Stimulated activated CD4-positive, alpha-beta T cell treated with anti-CD3 and anti-CD28 coated beads, TNF-alpha, amount 100 ng/mL, for 1 hour (primary cell): Measurements from ENCODE around the gene RFX2.

ENCODE experiments used
- DNase-seq, 3 donors: peaks; one replicate each; pipeline ENCODE4 v3.0.0-alpha.2; 2020; ENCODE audit warnings: low read depth in 3 of 3, low spot score in 1 of 3

Gene RFX2

DNA sequence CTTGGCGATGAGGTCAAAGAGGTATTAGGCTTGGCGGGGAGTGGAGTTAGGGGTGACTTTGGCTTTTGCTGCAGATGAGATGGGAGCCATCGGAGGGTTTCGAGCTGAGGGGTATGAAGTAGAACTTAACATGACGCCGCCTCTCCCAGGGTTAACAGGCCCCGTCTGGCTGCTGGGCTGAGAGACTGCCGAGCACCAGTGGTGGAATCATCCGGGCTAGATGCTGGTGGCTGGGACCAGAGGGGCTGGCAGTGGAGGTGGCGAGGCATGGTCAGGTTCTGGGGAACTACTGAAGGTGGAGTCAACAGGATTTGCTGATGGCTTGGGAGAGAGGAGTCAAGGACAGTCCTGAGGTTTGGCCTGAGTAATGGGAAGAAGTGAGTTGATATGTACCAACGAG lies 4.9 kb downstream of the RFX2 start:
- DNase-seq: no peak

DNA sequence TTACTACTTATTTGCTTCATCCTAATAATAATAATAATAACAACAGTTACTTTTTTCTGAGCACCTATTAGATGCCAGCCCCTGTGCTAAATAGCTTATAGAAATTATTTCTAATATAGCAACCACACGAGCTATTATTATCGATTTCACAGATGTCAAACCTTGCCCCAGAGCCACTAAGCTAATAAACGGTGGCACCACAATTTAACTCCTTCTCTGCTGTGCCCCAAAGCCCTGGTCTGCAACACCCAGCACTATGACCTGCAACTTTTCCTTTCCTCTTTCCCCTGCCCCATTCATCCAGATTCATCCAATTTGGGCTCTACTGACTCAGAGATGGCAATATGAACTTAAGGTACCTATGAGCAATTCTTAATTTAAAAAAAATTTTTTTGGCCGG lies 6.4 kb downstream of the RFX2 start:
- DNase-seq: no peak

DNA sequence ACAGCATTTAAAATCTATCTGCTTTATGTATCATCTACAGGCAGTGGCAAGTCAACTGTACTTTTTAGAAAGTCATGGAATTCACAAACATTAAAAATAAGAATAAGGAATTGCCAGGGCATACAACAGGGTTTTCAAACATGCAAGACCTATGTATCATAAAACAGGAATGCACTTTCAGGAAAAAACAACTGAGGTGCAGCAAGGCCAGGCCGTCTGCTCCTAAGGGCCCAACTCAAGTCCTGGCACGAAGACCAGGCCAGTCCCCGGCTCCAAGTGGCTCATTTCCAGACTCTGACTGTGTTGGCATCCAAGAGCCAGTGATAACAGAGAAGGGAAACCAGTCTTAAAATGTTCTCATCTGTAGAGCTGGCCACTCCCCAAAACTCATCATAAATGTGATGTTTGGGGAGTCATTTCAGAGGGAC lies 7.1 kb downstream of the RFX2 start:
- no peak for DNase-seq

DNA sequence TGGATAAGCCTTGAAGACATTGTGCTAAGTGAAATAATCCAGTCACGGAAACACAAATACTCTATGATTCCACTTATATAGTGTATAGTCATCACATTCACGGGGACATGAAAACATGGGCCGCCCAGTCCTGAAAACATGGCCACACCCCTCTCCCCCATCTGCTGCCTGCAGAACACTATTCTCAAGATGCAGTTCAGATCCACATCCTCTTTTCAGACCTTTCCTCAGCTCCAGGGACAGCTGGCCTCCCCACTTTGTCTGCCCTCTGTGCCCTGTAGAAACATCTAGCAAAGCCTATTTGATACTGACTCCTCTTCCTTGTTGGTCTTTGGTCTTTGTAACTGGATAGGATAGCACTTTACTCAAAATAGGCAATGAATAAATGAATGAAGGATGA lies 8.3 kb downstream of the RFX2 start:
- DNase-seq: no peak

DNA sequence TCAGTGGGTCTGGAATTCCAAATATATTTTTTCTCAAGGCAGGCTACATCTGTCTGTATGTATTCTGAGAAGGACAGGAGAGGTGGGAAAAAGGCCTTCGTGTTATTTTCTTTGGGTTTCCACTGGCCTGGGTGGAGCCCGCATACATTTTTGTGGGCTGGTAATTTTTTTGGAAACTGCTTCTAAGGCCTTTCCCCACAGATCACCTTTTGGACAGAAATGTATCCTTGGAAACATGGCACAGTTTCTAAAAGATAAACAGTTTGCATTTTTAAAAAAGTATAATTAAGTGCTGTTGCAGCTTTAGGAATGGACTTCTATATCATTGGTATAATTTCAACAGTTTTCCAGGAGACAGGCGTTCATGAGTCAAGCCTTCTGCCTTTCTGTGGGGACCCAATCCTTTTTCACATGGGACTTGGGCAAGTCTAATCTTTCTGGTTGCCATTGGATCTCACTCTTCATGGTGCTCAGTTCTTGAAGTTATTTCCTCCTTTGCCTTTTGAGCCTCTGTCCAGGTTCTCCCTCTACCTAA lies 8.9 kb downstream of the RFX2 start:
- no peak for DNase-seq

DNA sequence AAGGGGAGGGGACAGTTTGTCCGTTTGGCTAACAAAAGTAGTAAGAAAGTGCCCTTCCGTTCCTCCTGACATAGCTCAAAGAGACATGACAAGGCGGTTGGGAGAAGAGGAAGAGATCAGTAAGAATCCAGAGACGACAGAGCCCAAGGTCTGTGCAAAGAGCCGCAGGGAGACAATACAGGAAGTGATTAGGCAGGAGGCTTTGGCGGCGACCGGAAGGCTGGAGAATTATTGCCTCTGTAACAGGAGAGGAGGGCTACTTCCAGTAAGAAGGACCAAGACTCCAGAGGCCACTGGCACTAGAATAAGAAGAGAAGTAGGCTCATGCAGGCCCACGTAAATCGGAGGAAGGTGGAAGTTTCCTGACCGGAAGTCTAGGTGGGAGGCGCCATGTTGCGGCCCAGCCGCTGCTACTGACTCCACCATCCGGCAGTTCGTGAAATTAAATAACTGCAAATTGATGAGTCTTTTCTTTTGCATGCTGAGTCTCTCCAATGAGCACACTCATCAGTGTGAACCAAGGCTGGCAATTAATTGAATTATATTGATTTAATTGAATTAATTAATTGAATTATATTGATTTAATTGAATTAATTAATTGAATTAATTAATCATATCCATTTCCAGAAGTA lies 9.9 kb downstream of the RFX2 start:
- DNase-seq: peak in 1 of 3 donors; percentile 13

DNA sequence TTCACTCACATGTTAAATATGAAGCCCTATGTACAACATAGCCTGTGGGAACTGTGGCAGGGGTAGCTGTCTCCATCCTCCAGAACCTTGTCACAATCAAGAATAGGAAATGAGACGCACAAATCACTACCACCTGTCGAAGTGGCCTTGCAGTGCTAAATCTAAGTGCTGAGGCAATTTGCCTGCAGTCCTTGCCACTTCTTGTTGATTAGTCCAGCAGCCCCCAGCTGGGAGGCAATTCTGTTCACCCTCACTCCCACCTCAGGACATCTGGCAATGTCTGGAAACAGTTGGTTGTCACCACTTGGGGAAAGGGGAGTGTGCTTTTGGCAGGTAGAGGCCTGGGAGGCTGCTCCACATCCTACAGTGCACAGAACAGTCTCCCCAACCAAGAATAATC lies 10.7 kb downstream of the RFX2 start:
- DNase-seq: no peak

DNA sequence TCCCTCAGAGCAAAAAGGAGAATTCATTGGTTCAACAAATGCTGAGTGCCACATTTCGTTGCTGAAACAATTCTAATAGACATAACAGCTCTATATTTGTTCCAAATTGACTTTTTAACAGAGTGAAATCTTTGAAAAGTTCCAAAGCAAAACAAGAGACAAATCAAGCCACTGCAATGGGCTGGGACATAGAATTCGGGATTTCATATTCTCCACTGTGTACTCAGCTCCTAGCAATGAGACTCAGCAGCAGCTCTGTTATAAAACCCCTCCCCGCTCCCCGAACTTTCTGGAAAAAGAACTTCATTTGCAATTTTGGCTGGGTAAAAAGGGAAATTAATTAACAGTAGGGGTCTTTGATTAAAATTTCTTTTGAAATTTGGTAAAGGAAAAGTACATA lies 11.3 kb downstream of the RFX2 start:
- no peak for DNase-seq

DNA sequence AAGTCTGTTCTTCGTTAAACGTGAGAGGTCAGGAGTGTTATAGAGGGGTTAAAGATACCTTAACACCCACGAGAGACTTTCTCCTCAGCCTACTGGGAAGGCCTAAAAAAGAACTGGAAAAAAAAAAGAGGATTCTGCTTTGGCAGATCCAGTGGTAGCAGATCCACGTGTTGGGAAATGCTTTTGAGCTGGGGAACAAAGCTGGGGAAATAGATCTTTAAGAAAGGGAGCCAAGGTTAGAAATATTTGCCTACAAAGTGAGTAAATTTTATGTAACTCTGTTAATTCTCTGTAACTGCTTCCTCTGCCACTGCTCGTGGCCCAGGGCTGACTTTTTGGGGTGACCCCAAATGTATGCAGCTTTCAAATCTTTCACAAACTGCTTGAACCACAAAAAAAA lies 11.7 kb downstream of the RFX2 start:
- DNase-seq: no peak

DNA sequence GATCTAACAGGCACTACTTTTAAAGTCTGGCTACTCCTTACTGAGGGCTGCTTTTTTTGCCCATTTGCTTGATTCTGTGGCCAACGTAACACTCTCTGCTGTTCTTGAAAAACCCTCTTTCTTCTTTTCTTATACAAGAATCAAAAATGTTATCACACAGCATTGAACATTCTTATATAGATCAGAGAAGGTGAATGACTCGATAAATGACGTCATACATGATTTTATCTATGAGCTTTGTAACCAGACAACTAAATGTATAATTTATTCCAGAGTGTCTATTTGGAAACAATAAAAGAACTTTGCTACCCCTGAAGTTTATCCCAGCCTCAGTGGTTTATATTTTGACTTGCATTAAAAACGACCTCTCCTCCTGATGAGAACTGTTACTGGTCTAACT lies 12.4 kb downstream of the RFX2 start:
- DNase-seq: no peak

DNA sequence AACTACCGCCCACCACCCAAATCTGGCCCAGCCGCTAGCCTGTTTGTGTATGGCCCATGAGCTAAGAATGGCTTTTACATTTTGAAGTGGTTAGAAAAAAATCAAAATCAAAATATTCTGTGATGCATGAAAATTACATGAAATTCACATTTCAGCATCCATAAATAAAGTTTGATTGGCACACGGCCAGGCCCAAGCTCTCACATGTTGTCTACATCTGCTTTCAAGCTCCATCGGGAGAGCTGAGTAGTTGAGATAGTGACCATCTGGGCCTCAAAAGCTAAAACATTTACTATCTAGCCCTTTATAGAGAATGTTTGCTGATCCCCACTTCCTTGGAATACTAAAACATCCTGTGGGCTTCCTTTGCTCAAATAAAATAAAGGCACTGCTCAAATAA lies 14.5 kb downstream of the RFX2 start:
- DNase-seq: no peak

DNA sequence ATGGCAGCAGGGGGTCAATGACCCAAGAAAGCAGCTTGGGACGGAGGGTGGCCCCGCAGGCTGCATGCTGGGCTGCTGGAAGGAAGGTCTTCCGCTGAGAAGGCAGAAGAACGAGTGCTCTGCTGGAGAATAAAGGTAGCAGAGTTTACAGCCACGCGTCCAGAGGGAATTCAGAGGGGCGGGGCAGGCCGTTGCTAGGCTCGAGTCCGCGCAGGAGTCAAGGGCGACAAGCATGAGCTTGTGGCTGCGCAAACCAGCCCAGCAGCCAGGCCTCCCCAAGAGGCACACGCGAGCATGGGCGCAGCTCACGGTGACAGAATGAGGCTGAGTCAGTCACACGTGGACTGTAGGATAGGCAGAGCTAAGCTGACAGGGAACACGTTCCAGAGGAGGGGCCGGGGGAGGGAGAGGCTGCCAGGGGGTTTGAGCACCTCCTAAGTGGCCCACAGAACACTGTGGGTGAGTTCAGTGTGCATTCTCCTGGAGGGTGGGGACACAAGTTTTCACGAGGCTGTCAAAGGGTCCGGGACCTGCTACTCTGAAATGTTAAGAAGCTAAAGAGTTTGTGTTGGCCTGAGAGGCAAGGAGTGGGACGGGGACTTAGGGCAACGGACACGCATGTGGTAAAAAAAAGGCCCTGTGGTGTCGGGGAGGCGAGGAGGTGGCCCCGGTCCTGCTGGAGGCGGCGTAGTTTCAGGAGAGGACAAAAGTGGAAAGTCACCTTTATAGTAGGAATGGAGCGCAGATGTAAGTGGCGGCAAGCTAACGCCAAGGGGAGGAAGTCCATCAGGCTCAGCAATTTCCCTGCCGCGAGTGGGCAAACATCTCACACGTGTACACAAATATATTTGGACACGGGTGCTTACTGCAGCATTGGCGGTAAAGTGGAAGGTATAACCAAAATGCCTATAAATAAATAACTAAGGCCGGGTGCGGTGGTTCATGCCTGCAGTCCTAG lies 17.7 kb downstream of the RFX2 start:
- DNase-seq: no peak

DNA sequence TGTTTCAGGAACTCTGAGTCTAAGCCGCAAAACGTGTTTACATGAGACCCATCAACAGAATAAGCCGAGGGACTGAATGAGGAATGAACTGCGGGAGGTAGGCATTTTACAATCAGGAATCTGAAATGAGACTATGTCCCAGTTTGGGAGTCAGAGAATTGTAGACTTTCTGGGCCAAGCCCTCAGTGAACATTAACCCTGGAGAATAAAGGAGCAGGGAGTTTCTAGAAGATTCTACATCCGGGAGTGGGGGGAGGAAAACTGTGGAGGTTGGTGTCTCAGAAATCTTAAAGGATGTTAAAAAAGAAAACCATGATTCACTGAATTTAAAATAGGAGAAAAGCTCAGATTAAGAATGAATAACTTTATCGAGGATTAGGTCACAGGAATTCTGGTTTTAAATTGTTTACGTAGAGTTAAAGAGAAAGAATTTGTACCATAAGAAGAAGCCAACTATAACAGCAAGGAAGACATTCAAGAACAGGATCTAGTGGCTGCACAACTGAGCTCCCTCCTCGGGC lies 18.5 kb downstream of the RFX2 start:
- DNase-seq: no peak

DNA sequence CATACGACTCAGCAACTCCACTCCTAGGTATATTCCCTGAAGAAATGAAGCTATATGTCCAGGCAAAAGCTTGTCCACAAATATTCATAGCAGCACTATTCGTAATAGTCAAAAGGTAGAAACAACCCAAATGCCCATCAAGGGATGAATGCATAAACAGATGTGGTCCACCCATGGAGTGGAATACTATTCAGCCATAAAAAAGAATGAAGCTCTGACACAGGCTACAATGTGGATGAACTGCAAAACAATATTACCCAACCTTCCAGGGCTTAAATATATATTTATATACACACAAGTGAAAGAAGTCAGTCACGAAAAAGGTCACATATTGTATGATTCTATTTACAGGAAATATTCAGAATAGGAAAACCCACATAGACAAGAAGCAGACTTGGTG lies 19.7 kb downstream of the RFX2 start:
- no peak for DNase-seq

DNA sequence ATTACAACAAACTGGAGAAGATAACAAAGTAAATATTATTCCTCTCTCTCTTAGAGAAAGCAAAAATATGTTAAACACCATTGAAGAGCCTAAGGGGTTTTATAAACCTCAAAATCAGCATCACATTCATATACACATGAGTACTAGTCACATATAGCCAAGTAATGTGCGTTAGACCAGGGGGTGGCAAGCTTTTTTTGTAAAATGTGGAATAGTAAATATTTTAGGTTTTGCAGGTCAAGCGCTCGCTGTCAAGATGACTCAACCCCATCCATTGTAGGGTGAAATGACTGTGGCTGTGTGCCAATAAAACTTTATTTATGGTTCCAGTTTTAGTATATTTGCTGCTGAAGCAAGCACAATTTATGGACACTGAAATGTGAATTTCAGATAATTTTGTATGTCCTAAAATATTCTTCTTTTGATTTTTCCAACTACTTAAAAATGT lies 21.7 kb downstream of the RFX2 start:
- no peak for DNase-seq

DNA sequence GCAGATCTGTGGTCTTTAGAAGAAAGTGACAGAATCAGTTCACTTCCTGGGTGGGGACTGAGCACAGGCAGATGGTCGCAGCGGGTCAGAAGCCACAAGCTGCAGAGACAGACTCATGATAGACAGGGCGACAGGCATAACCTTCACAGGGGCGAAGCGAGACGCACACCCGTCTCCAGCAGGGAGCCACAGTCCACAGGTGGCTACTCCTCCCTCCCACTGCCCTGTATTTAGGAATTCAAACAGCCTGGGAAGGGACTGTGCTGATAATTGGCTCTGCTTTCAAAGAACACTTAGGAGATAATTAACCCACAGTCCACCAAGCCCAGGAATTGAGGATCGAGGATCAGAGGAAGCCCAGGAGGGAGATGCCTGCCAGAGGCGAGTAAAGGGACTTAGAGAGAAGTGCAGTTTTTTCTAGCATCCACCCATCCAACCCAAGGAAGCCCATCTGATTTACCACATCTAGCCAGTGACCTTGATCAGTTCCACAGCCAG lies 23.2 kb downstream of the RFX2 start:
- no peak for DNase-seq

DNA sequence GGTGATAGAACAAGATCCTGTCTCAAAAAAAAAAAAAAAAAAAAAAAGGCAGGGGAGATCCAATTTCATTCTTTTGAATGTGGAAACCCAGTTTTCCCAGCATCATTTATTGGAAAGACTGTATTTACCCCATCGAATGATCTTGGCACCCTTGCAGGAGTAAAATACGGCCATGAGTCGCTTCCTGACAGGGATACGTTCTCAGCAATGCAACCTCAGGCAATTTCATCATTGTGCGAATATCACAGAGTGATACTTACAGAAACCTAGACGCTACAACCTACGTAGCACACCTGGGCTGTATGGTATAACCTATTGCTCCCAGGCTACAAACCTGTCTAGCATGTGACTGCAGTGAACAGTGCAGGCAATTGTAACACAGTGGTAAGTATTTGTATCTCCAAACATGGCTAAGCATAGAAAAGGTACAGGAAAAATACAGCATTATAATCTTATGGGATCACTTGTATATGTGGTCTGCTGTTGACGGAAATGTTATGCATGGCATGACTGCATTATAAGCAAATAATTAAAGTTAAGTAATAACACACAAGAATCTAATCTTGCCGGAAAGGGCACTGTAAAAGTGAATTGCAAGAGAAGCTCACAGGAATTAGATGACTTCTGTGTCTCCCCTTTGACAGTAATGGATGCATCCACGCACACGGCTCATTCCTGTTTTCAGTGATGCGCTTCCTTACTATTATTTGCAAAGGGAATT lies 24.1 kb downstream of the RFX2 start:
- no peak for DNase-seq

DNA sequence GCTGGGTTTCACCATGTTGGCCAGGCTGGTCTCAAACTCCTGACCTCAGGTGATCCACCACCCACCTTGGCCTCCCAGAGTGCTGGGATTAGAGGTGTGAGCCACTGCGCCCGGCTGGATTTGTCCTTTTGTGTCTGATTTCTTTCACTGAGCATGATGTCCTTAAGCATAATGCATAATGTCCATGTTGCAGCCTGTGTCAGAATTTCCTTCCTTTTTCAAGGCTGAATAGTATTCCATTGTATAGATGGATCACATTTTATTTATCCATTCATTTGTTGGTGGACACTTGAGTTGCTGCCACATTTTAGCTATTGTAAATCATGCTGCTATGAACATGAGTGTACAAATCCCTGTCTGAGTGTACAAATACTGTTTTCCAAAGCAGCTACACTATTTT lies 25.5 kb downstream of the RFX2 start:
- DNase-seq: no peak

DNA sequence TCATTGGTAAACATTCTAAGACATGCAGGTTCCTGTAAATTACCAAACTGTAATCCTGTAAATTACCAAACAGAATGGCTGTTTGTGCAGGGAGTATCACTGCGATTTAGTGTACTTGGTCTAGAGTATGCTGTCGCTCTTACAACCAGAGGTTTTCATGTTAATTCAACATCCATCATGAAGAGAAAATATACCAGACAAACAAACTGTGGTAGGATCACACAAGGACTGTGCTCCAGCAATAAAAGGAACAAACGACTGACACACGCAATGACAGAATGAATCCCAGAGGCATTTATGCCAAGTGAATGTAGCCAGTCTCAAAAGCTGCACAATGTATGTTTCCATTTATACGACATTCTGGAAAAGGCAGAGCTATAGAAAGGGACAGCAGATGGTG lies 31.2 kb downstream of the RFX2 start:
- DNase-seq: no peak

DNA sequence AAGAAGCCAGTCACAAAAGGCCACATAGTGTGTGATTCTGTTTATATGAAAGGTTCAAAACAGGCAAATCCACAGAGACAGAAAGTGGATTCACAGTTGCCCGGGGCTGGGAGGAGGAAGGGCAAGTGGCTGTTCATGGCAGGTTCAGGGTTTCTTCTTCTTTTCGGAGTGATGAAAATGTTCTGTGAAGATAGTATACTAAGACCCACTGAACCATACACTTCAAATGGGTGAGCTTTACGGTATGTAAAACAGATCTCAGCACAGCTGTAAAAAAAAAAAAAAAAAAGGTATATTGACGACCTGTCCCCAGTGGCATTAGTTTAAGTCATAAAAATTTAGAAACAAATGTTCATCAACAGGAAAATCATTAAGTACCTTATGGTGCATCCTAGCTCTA lies 32.2 kb downstream of the RFX2 start:
- DNase-seq: no peak
